NCI-H2029 treated with DMSO at 0.1 percent for 48 hours (cell line): ENCODE results near the gene ANKS1B.
"Not testable (repeated sequence)": the region's sequence is repeated elsewhere in the genome, so short reads cannot be mapped to it uniquely, and the experiment has no call there.

ENCODE experiments used
- DNase-seq: peaks from one replicate; lab custom pipeline; 2025; lab: John Stamatoyannopoulos, UW

The ANKS1B gene

GRCh38 chr12:99271071-99271470 lies 713.7 kb downstream of the ANKS1B start:
- no peak for DNase-seq

DNA sequence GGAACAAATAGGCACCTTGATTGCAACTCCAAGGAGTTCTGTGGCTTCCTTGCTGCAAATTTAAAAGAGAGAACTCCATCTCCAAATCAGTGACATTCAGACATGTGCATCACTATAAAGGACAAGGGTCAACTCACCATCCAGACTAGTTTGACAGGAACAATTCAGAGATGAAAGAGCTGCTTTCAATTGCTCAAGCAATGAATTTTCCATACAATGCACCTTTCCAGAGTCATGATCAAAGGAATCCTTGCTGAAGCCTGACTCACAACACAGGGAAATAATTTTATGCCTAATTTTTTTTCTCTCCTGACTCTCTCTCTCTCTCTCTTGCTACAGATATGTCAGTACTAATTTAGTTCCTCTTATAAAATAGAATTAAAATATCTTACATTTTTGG lies 717.7 kb downstream of the ANKS1B start:
- DNase-seq, result no peak

DNA sequence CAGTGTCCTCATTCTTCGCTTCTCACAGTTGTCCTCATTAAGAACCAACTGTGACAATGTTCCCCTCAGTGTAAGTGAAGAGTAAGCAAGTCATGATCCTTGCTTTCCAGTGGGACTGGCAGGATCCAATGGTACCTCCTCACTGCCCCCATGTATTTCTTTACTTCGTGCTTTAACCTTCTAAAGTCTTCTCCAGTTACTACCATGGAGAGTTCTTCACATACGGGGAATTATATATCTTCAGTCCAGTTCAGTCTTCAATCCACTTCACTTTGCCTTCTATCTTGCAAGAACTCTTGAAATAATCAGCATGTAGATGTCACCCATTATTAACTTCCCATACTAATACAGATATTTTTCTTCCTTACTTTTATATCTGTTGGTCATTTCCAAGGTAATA lies 719.1 kb downstream of the ANKS1B start:
- no peak for DNase-seq

GRCh38 chr12:99261256-99261655 lies 723.5 kb downstream of the ANKS1B start:
- no peak for DNase-seq

DNA sequence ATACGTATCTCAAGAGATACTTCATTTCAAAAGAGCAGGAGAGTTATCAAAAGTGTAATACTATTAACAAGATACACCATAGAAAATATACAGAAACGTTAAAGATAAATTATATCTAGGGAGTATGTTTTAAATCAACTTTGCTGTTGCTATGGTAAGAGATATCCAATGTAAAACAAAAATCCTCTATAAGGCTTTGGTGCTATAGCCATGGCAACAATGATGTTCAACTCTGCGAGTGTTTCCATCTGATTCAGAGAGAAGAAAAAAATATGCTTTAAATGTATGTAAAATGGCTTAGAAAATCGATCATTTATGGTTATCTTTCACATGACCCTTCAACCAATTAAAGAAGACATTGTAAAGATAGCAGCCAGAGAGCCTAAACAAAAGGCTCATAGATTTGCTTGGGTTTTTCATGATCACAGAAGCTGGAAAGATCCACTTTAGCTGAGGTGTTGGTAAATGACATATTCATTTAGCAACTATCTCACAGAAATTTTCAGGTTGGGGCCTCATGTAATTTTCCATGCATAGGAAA lies 724.2 kb downstream of the ANKS1B start:
- no peak for DNase-seq

- DNase-seq, result no peak
Observed at GRCh38 chr12:99259040-99259934, 725.4 kb downstream of the ANKS1B start.

DNA sequence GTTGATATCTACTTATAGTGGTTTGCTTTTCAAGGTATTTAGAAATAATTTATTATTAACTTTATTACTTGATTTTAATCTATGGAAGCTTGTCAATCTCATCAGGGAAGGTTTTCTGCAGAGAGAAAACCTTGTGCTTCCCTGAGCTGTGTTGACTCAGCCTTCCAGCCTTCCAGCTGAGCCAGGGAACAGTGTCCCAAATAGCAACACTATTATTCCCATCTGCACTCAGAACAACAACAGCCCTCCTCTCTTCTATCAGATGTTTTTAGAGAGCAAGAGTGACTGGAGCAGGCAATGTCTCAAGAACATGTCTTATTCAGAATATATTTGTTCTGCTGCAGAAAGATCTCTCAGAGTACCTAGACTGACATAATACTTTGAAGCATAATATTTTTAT lies 727.1 kb downstream of the ANKS1B start:
- DNase-seq, result no peak

GRCh38 chr12:99253068-99253467 lies 731.7 kb downstream of the ANKS1B start:
- DNase-seq, result no peak

- no peak for DNase-seq
Observed at GRCh38 chr12:99250091-99250490, 734.6 kb downstream of the ANKS1B start.

GRCh38 chr12:99249543-99249942 lies 735.2 kb downstream of the ANKS1B start:
- DNase-seq, result no peak

GRCh38 chr12:99237907-99238538 lies 746.7 kb downstream of the ANKS1B start:
- DNase-seq, result not testable (repeated sequence)

DNA sequence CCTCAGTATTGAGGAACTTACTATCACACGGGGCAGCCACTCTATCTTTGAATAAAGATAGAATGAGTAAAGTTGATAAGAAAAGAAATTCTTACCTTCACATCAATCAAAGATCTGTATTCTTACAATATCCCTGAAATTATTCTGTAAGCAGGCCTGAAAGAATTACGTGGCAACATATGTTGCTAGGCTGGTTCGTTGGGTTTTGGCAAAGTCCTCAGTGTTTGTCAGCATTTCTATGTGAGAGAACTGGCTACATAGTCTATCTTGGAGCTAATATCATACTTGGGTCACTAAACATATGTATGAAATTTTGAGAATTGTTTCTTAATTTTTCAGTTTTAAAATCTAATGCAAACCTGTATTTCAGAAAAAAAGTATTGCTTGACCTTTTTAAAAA lies 749.4 kb downstream of the ANKS1B start:
- no peak for DNase-seq

DNA sequence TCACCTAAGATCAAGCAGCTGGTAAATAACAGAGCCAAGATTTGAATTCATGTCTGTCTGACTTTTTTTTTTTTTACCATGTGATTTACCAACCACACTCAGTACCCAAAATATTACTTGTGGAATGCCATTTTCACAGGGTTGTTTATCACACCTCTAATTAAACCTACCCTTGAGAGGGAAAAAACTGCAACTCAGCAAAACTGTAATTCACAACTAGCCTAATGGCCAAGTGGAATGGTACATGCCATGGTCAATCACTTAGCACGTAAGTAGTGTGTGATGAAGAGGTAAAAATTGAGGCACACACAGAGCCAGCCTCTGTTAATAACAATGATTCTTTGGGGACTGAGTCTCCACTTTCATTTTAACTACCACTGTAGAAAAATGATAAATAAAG lies 750.0 kb downstream of the ANKS1B start:
- DNase-seq, result no peak

- DNase-seq, result peak; percentile 28
Observed at GRCh38 chr12:99232324-99232723, 752.4 kb downstream of the ANKS1B start.

DNA sequence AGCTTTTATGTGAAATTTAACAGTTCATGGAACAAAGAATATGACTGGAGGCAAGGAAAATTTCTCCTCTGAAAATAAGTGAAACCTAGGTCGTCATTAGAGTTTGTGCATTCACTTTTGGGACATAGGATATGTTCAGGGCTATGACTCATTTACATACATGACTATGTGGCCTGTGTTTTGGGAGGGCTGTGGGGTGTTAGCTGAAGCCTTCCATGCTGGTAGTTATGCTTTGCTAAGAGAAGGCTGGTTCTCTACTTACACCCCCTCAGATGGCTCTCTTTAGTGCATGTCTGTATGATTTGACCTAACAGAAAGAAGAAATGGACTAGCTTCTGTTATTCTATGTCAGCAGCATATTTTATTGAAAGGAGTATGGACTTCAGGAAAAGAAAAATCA lies 753.7 kb downstream of the ANKS1B start:
- DNase-seq, result no peak

DNA sequence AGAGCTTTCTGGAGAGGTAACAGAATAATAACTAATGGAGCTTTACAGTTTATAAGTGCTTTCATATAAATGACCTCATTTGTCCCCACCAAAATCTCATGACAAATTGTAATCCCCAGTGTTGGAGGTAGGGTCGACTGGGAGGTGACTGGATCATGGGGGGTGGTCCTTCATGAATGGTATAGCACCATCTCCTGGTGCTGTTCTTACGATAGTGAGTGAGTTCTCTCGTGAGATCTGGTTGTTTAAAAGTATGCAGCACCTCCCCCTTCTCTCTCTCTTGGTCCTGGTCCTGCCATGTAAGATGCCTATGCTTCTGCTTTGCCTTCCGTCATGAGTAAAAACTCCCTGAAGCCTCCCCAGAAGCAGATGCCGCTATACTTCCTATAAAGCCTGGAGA lies 760.5 kb downstream of the ANKS1B start:
- no peak for DNase-seq

- no peak for DNase-seq
Observed at GRCh38 chr12:99223579-99223978, 761.2 kb downstream of the ANKS1B start.

DNA sequence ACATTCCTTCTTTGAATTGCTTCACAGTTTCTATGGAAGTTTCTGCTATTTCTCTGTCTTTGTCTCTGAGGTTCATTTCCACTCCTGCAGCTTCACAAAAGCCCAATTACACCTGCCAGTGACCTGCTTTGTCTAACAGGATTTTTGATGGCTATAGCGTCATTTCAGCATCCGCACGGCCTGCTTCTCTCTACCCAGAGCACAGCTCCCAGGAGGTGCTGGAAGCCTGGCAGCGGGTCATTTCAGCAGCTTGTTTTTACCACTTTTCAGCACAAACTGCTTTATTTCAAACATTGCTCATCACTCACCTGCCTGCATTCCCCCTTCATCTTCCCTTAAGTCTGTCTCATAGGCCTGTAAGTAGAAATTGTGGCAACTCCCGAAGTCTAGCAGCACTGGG lies 771.7 kb downstream of the ANKS1B start:
- no peak for DNase-seq

- DNase-seq, result no peak
Observed at GRCh38 chr12:99212275-99212674, 772.5 kb downstream of the ANKS1B start.

DNA sequence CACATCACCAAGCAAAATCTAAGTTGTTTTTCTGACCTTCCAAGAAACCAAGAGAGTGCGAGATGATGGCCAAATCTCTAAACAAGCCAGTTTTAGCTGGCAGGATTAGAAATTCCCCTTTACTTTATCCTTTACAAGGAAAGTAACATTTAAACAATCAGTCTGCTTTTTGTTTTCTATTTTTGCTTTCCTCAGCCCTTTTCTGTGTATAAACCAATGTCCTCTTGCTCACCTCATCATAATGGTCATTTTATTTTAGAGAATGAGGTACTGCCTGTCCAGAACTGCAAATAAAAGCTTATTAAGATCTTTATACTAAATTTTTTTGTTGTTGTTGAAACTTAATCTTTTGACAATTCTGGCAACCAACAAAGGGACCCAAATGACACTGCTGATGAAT lies 779.6 kb downstream of the ANKS1B start:
- DNase-seq, result no peak

GRCh38 chr12:99201906-99202645 lies 782.7 kb downstream of the ANKS1B start:
- DNase-seq, result no peak

DNA sequence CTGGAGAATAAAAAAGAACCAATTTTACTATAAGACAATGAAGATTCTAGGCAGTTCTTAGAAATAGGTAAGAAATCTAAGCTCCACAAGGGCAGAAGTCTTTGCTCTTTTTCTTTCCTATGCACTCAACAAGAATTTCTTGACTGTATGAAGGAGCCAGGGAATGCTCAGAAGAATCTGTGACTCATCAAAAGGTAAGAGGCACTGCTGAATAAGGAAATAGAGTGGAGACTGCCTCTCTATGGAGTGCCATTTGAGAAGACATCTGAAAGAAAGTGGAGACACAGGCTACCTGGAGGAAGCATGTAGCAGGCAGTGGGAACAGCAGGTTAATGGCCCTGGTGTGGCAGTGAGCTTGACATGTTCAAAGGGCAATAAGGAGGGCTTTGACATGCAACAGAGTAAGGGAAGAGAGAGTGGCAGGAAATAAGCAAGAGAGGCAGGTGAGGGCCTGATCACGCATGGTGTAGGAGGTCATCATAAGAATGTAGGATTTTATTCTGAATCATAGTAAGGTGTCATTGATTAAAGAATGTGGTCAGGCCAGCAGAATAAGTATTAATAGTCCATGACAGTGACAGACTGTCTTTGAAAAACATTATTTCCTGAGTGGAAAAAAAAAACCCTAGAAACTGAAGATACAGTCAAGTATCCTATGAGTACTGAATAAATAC lies 783.9 kb downstream of the ANKS1B start:
- no peak for DNase-seq
